ENCODE data around the gene KLHL17.

The KLHL17 gene

GRCh38 chr1:924656-925560, 35.5 kb upstream of the KLHL17 start:
- Histone ChIP-seq H3K4me2 (peak overlapping the region; percentile 33; the same call in 1 of the 2 replicates), H3K9ac (no peak overlapping the region), H3K27me3 (ENCODE audit: insufficient read depth, low read depth) (peaks cover 96% of the 10 kb centered on the region), H2AFZ (ENCODE audit: low read depth) (no peak overlapping the region; the same call in 1 of the 2 replicates), H3K79me2 (ENCODE audit: insufficient read depth, low read depth) (no peaks in the 10 kb centered on the region), H3K27ac (no peak overlapping the region), H3K4me3 (IDR thresholded peaks at IDR 0.05; ENCODE audit: insufficient read depth, low read depth, low read length) (no peak overlapping the region), H4K20me1 (ENCODE audit: insufficient read depth) (no peaks in the 10 kb centered on the region), H3K36me3 (ENCODE audit: insufficient read depth) (no peaks in the 10 kb centered on the region), H3K4me1 (ENCODE audit: low read depth, poor library complexity, severe bottlenecking) (peaks cover 28% of the 10 kb centered on the region)
- no peak for TF ChIP-seq CTCF (conservative IDR thresholded peaks at IDR 0.05; ENCODE audit: low read depth, low read length)

GRCh38 chr1:925561-926421, 34.6 kb upstream of the KLHL17 start:
- H3K9ac ChIP-seq = no peak overlapping the region
- H4K20me1 ChIP-seq (ENCODE audit: insufficient read depth) = no peaks in the 10 kb centered on the region
- H3K4me2 ChIP-seq = peak overlapping the region; percentile 2; the same call in 1 of the 2 replicates
- H3K36me3 ChIP-seq (ENCODE audit: insufficient read depth) = no peaks in the 10 kb centered on the region
- peaks cover 19% of the 10 kb centered on the region for H3K4me1 ChIP-seq (ENCODE audit: low read depth, poor library complexity, severe bottlenecking)
- peaks cover 97% of the 10 kb centered on the region for H3K27me3 ChIP-seq (ENCODE audit: insufficient read depth, low read depth)
- TF ChIP-seq CTCF (conservative IDR thresholded peaks at IDR 0.05; ENCODE audit: low read depth, low read length) = no peak
- H3K4me3 ChIP-seq (IDR thresholded peaks at IDR 0.05; ENCODE audit: insufficient read depth, low read depth, low read length) = no peak overlapping the region
- H2AFZ ChIP-seq (ENCODE audit: low read depth) = no peak overlapping the region
- no peak overlapping the region for H3K27ac ChIP-seq
- H3K79me2 ChIP-seq (ENCODE audit: insufficient read depth, low read depth) = no peaks in the 10 kb centered on the region

GRCh38 chr1:927234-927633, 33.1 kb upstream of the KLHL17 start:
- Histone ChIP-seq H3K79me2 (ENCODE audit: insufficient read depth, low read depth) (no peaks in the 10 kb centered on the region), H3K4me3 (IDR thresholded peaks at IDR 0.05; ENCODE audit: insufficient read depth, low read depth, low read length) (no peak overlapping the region), H3K4me2 (no peak overlapping the region), H2AFZ (ENCODE audit: low read depth) (no peak overlapping the region), H3K27me3 (ENCODE audit: insufficient read depth, low read depth) (peaks cover 95% of the 10 kb centered on the region), H3K9ac (no peak overlapping the region), H3K36me3 (ENCODE audit: insufficient read depth) (no peaks in the 10 kb centered on the region), H3K4me1 (ENCODE audit: low read depth, poor library complexity, severe bottlenecking) (peaks cover 11% of the 10 kb centered on the region), H3K27ac (no peak overlapping the region), H4K20me1 (ENCODE audit: insufficient read depth) (no peaks in the 10 kb centered on the region)
- no peak for TF ChIP-seq CTCF (conservative IDR thresholded peaks at IDR 0.05; ENCODE audit: low read depth, low read length)

DNA sequence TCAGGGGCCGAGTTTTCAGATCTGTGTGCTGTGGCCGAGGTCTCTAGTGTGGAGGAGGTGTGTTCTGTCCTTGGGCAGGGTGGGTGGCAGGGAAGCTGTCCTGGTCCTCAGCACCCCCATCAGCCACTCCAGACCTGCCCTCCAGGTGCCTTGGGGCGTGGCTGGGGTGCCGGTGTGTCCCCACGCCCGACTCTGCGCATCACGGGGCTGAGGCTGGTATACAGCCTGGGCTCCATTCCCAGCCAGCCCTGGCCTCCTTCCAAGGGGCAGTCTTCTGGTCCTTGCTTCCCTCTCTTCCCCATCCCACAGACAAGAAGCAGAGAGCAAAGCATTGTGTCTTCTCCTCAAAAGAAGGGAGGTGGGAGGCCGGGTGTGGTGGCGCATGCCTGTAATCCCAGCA, 32.6 kb upstream of the KLHL17 start:
- no peak overlapping the region for H3K27ac ChIP-seq
- H3K27me3 ChIP-seq (ENCODE audit: insufficient read depth, low read depth) = peaks cover 95% of the 10 kb centered on the region
- no peak overlapping the region for H2AFZ ChIP-seq (ENCODE audit: low read depth)
- H3K79me2 ChIP-seq (ENCODE audit: insufficient read depth, low read depth) = no peaks in the 10 kb centered on the region
- no peak for TF ChIP-seq CTCF (conservative IDR thresholded peaks at IDR 0.05; ENCODE audit: low read depth, low read length)
- no peaks in the 10 kb centered on the region for H3K36me3 ChIP-seq (ENCODE audit: insufficient read depth)
- no peak overlapping the region for H3K9ac ChIP-seq
- no peak overlapping the region for H3K4me3 ChIP-seq (IDR thresholded peaks at IDR 0.05; ENCODE audit: insufficient read depth, low read depth, low read length)
- H4K20me1 ChIP-seq (ENCODE audit: insufficient read depth) = no peaks in the 10 kb centered on the region
- no peak overlapping the region for H3K4me2 ChIP-seq
- peaks cover 11% of the 10 kb centered on the region for H3K4me1 ChIP-seq (ENCODE audit: low read depth, poor library complexity, severe bottlenecking)

Data from KMS-11 (cell line).